HepG2 (cell line): ENCODE data around the gene PAK6. TPM values are rescaled to one million over a fixed set of nuclear protein-coding genes. Genes with fewer than 3 reads are reported as not detected.

Experiments
- CHCHD3 ChIP-seq: sonication (generic); formaldehyde crosslinking; IDR thresholded peaks from 2 replicates; pipeline ENCODE4 v1.8.0; 2022; ENCODE audit warnings: mild to moderate bottlenecking, missing genetic modification reagents, moderate library complexity
- DNMT3B ChIP-seq: conservative IDR thresholded peaks from 2 replicates; pipeline ENCODE4 v1.6.1; 2016; ENCODE audit warnings: missing biosample characterization, control low read depth
- HIC2 ChIP-seq: sonication (generic); formaldehyde crosslinking; IDR thresholded peaks from 2 replicates; pipeline ENCODE4 v1.9.0; 2022; ENCODE audit warnings: low read depth, missing genetic modification reagents
- HNRNPL ChIP-seq: fragments of 200-400 bp; formaldehyde crosslinking; IDR thresholded peaks from 2 replicates; pipeline ENCODE4 v1.6.1; 2017; ENCODE audit warnings: mild to moderate bottlenecking, low read depth, low read length
- KAT7 ChIP-seq: IDR thresholded peaks from 2 replicates; pipeline ENCODE4 v1.6.1; 2018; ENCODE audit warnings: borderline replicate concordance, missing compliant biosample characterization
- MYC ChIP-seq: sonication (generic); formaldehyde crosslinking; IDR thresholded peaks from 2 replicates; pipeline ENCODE4 v1.9.0; 2021; ENCODE audit warnings: missing genetic modification reagents, borderline replicate concordance
- NR2F2 ChIP-seq: IDR thresholded peaks from 2 replicates; pipeline ENCODE4 v1.6.1; 2012; ENCODE audit warnings: low read depth, inconsistent platforms, borderline replicate concordance
- SP2 ChIP-seq: sonication (generic); formaldehyde crosslinking; IDR thresholded peaks from 2 replicates; pipeline ENCODE4 v1.5.1; 2020; ENCODE audit warnings: mild to moderate bottlenecking, missing genetic modification reagents
- TOPORS ChIP-seq: sonication (generic); formaldehyde crosslinking; IDR thresholded peaks from 2 replicates; pipeline ENCODE4 v1.8.0; 2023; ENCODE audit warnings: mild to moderate bottlenecking, missing genetic modification reagents
- U2AF1 ChIP-seq: fragments of 200-400 bp; formaldehyde crosslinking; optimal IDR thresholded peaks from 2 replicates; pipeline ENCODE3; 2017; ENCODE audit warnings: mild to moderate bottlenecking, low read depth, low read length
- ZBTB38 ChIP-seq: sonication (generic); formaldehyde crosslinking; IDR thresholded peaks from 2 replicates; pipeline ENCODE4 v1.5.1; 2020; ENCODE audit warnings: mild to moderate bottlenecking, missing genetic modification reagents
- ZNF563 ChIP-seq: sonication (generic); formaldehyde crosslinking; IDR thresholded peaks from 2 replicates; pipeline ENCODE4 v1.8.0; 2022; ENCODE audit warnings: mild to moderate bottlenecking, moderate library complexity, missing genetic modification reagents
- ZNF737 ChIP-seq: sonication (generic); formaldehyde crosslinking; IDR thresholded peaks from 2 replicates; pipeline ENCODE4 v1.5.0; 2020; ENCODE audit warnings: missing genetic modification reagents, mild to moderate bottlenecking, borderline replicate concordance
- polyA plus RNA-seq, 8 experiments: library from polyadenylated mRNA; depleted of rRNA in 3 of 8; stranded (reverse) in 7 of 8; unstranded in 1 of 8; fragments of >200 nt; fragmentation: Illumina TruSeq in 4 of 8; extraction: Trizol in 4 of 8; gene quantifications; 2 replicates each; pipeline versions ENCODE4 v1.2.1 to v1.2.3, GENCODE V29; 2011 to 2016; ENCODE audit warnings: low read depth in 4 of 8, missing spikeins in 1 of 8, mixed read lengths in 1 of 8; ENCODE audit not compliant: insufficient read depth in 1 of 8
- total RNA-seq, 5 experiments: library from RNA; depleted of rRNA; stranded (reverse); fragments of >200 nt; fragmentation: Illumina TruSeq; extraction: Trizol; gene quantifications; 2 replicates each; pipeline ENCODE4 v1.2.3, GENCODE V29; 2016; ENCODE audit warnings: low read depth in 1 of 5

Gene PAK6
- total and polyA plus RNA-seq, 2 of the 13 experiments (the other 11 are each of a cell fraction or from before 2014, with no cell fraction given): 0.07 TPM; not detected in 1

DNA sequence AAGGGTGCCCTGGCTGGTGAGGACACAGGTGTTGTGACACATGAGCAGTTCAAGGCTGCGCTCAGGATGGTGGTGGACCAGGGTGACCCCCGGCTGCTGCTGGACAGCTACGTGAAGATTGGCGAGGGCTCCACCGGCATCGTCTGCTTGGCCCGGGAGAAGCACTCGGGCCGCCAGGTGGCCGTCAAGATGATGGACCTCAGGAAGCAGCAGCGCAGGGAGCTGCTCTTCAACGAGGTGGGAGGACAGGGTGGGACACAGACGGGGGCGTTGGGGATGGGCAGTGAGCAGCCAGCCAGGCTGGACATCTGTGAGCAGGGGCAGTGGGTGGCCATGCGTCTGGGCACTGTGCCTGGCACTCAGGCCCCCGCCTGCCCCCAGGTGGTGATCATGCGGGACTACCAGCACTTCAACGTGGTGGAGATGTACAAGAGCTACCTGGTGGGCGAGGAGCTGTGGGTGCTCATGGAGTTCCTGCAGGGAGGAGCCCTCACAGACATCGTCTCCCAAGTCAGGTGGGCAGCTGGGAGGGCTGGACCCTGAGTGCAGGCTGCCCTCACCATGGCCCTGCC, 33.7 kb downstream of the PAK6 start (continued):
- TF ChIP-seq TOPORS (CRISPR knock-in tag) (no peak), HNRNPL (peak; percentile 95), ZNF737 (CRISPR knock-in tag) (no peak), ZNF563 (no peak), NR2F2 (no peak), U2AF1 (no peak), DNMT3B (no peak), CHCHD3 (CRISPR knock-in tag) (peak; percentile 42; the same call in 1 of the 2 replicates), MYC (CRISPR knock-in tag) (peak; percentile 53; the same call in 1 of the 2 replicates), ZBTB38 (CRISPR knock-in tag) (no peak), SP2 (CRISPR knock-in tag) (no peak), KAT7 (no peak), HIC2 (CRISPR knock-in tag) (peak; percentile 73; the same call in 1 of the 2 replicates)
